K562 (cell line): ENCODE data around the gene FRYL. TPM values are rescaled to one million over a fixed set of nuclear protein-coding genes. Genes with fewer than 3 reads are reported as not detected.

Experiments
- BCL6 ChIP-seq: fragments of 250-450 bp; sonication (Bioruptor Pico); IDR thresholded peaks from 2 replicates; pipeline ENCODE4 v1.4.0; 2020
- BHLHE40 ChIP-seq: IDR thresholded peaks from 2 replicates; pipeline ENCODE4 v1.6.1; 2011; ENCODE audit warnings: low read length, improper control_type of control experiment
- CBFA2T2 ChIP-seq: fragments of 450-650 bp; conservative IDR thresholded peaks from 2 replicates; pipeline ENCODE4 v1.6.1; 2017; ENCODE audit warnings: mild to moderate bottlenecking
- KLF16 ChIP-seq: IDR thresholded peaks from 2 replicates; pipeline ENCODE4 v1.6.1; 2016; ENCODE audit warnings: antibody characterized with exemption
- TBP ChIP-seq: optimal IDR thresholded peaks from 2 replicates; pipeline ENCODE3; 2011; ENCODE audit warnings: low read depth, low read length, improper control_type of control experiment
- polyA plus RNA-seq, 8 experiments: library from polyadenylated mRNA; depleted of rRNA in 4 of 8; stranded (reverse) in 5 of 8; unstranded in 3 of 8; fragments of >200 nt; fragmentation: Nextera tagmentation in 2 of 8; fragmentation: Illumina TruSeq in 1 of 8; extraction: Ambion mirVana in 2 of 8; extraction: Trizol in 1 of 8; gene quantifications; 2 replicates each; pipeline versions ENCODE4 v1.2.1 to v1.2.3, GENCODE V29; 2011 to 2014; ENCODE audit warnings: inconsistent platforms in 1 of 8, missing spikeins in 1 of 8
- total RNA-seq, 7 experiments: library from RNA; depleted of rRNA in 6 of 7; stranded (reverse); fragments of >200 nt in 6 of 7; fragmentation: Illumina TruSeq in 2 of 7; extraction: Trizol in 2 of 7; gene quantifications; 2 replicates each; pipeline versions ENCODE4 v1.2.1 to v1.2.3, GENCODE V29; 2011 to 2021; ENCODE audit warnings: low replicate concordance in 1 of 7
- TF ChIP-seq, protein P1 (sequence below): fragments of 200-800 bp; sonication (Bioruptor generic); IDR thresholded peaks from 2 replicates; pipeline ENCODE4 v1.6.1; 2017; ENCODE audit warnings: missing genetic modification characterization, missing compliant biosample characterization
- TF ChIP-seq, protein P2 (sequence below): sonication (generic); formaldehyde crosslinking; IDR thresholded peaks from 2 replicates; pipeline ENCODE4 v1.8.0; 2023; ENCODE audit warnings: mild to moderate bottlenecking, missing genetic modification reagents
- TF ChIP-seq, protein P3 (sequence below), 2 experiments: fragments of 150-350 bp in 1 of 2; IDR thresholded peaks; 2 replicates each; pipeline ENCODE4 v1.6.1; 2012 to 2016; ENCODE audit warnings: low read depth in 2 of 2, low read length in 2 of 2, mild to moderate bottlenecking in 1 of 2, moderate library complexity in 1 of 2
- TF ChIP-seq, protein P4 (sequence below): fragments of 450-650 bp; IDR thresholded peaks from 2 replicates; pipeline ENCODE4 v1.6.1; 2016; ENCODE audit warnings: low read depth
- TF ChIP-seq, protein P5 (sequence below), 2 experiments: fragments of 200-800 bp in 1 of 2; sonication (Bioruptor generic) in 1 of 2; sonication (generic) in 1 of 2; formaldehyde crosslinking in 1 of 2; IDR thresholded peaks in 1 of 2; conservative IDR thresholded peaks in 1 of 2; 2 replicates each; pipeline versions ENCODE4 v1.5.0 to v1.6.1; 2016 to 2020; ENCODE audit warnings: missing compliant biosample characterization in 1 of 2, missing genetic modification characterization in 1 of 2, missing genetic modification reagents in 1 of 2

The FRYL gene
- total and polyA plus RNA-seq, 9 of the 15 experiments (the other 6 are each of a cell fraction or from before 2014, with no cell fraction given): 7.2 to 34.9 (median 15.9) TPM

DNA sequence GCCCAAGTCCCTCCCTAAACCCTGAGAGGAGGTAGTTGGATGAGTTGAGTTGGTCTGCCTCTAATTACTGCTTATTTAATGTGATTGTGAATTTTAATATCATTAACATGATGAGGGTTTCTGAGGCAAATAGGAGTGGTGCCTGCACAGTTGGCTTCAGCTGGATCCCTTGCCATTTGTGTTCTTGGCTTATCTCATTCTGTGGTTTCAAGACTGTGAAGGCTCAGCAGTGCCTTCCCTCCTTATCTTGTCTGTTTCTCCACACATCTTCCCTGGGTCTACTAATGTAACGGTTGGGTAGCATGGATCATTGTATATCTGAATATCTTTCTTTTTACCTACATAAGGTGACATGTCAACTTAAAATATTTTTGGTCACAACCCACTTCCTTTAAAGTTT, 298.5 kb downstream of the FRYL start (continued):
- TF ChIP-seq TBP (no peak), CBFA2T2 (peak; percentile 71), BCL6 (CRISPR knock-in tag) (no peak), KLF16 (peak; percentile 20; the same call in 1 of the 2 replicates), BHLHE40 (peak; percentile 40; the same call in 1 of the 2 replicates)
- TF ChIP-seq, protein P1, sequence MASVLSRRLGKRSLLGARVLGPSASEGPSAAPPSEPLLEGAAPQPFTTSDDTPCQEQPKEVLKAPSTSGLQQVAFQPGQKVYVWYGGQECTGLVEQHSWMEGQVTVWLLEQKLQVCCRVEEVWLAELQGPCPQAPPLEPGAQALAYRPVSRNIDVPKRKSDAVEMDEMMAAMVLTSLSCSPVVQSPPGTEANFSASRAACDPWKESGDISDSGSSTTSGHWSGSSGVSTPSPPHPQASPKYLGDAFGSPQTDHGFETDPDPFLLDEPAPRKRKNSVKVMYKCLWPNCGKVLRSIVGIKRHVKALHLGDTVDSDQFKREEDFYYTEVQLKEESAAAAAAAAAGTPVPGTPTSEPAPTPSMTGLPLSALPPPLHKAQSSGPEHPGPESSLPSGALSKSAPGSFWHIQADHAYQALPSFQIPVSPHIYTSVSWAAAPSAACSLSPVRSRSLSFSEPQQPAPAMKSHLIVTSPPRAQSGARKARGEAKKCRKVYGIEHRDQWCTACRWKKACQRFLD (CRISPR knock-in tag): peak; percentile 71; the same call in 1 of the 2 replicates
- TF ChIP-seq, protein P2, sequence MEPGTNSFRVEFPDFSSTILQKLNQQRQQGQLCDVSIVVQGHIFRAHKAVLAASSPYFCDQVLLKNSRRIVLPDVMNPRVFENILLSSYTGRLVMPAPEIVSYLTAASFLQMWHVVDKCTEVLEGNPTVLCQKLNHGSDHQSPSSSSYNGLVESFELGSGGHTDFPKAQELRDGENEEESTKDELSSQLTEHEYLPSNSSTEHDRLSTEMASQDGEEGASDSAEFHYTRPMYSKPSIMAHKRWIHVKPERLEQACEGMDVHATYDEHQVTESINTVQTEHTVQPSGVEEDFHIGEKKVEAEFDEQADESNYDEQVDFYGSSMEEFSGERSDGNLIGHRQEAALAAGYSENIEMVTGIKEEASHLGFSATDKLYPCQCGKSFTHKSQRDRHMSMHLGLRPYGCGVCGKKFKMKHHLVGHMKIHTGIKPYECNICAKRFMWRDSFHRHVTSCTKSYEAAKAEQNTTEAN (CRISPR knock-in tag): no peak
- TF ChIP-seq, protein P3, sequence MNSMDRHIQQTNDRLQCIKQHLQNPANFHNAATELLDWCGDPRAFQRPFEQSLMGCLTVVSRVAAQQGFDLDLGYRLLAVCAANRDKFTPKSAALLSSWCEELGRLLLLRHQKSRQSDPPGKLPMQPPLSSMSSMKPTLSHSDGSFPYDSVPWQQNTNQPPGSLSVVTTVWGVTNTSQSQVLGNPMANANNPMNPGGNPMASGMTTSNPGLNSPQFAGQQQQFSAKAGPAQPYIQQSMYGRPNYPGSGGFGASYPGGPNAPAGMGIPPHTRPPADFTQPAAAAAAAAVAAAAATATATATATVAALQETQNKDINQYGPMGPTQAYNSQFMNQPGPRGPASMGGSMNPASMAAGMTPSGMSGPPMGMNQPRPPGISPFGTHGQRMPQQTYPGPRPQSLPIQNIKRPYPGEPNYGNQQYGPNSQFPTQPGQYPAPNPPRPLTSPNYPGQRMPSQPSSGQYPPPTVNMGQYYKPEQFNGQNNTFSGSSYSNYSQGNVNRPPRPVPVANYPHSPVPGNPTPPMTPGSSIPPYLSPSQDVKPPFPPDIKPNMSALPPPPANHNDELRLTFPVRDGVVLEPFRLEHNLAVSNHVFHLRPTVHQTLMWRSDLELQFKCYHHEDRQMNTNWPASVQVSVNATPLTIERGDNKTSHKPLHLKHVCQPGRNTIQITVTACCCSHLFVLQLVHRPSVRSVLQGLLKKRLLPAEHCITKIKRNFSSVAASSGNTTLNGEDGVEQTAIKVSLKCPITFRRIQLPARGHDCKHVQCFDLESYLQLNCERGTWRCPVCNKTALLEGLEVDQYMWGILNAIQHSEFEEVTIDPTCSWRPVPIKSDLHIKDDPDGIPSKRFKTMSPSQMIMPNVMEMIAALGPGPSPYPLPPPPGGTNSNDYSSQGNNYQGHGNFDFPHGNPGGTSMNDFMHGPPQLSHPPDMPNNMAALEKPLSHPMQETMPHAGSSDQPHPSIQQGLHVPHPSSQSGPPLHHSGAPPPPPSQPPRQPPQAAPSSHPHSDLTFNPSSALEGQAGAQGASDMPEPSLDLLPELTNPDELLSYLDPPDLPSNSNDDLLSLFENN (IDR thresholded peaks at IDR 0.05; ENCODE audit: low read depth in 2 of 2, low read length in 2 of 2): 0 out of 4 replicates have a peak, but pooled peaks of 1 of the 2 experiments have one; percentile 21
- TF ChIP-seq, protein P4, sequence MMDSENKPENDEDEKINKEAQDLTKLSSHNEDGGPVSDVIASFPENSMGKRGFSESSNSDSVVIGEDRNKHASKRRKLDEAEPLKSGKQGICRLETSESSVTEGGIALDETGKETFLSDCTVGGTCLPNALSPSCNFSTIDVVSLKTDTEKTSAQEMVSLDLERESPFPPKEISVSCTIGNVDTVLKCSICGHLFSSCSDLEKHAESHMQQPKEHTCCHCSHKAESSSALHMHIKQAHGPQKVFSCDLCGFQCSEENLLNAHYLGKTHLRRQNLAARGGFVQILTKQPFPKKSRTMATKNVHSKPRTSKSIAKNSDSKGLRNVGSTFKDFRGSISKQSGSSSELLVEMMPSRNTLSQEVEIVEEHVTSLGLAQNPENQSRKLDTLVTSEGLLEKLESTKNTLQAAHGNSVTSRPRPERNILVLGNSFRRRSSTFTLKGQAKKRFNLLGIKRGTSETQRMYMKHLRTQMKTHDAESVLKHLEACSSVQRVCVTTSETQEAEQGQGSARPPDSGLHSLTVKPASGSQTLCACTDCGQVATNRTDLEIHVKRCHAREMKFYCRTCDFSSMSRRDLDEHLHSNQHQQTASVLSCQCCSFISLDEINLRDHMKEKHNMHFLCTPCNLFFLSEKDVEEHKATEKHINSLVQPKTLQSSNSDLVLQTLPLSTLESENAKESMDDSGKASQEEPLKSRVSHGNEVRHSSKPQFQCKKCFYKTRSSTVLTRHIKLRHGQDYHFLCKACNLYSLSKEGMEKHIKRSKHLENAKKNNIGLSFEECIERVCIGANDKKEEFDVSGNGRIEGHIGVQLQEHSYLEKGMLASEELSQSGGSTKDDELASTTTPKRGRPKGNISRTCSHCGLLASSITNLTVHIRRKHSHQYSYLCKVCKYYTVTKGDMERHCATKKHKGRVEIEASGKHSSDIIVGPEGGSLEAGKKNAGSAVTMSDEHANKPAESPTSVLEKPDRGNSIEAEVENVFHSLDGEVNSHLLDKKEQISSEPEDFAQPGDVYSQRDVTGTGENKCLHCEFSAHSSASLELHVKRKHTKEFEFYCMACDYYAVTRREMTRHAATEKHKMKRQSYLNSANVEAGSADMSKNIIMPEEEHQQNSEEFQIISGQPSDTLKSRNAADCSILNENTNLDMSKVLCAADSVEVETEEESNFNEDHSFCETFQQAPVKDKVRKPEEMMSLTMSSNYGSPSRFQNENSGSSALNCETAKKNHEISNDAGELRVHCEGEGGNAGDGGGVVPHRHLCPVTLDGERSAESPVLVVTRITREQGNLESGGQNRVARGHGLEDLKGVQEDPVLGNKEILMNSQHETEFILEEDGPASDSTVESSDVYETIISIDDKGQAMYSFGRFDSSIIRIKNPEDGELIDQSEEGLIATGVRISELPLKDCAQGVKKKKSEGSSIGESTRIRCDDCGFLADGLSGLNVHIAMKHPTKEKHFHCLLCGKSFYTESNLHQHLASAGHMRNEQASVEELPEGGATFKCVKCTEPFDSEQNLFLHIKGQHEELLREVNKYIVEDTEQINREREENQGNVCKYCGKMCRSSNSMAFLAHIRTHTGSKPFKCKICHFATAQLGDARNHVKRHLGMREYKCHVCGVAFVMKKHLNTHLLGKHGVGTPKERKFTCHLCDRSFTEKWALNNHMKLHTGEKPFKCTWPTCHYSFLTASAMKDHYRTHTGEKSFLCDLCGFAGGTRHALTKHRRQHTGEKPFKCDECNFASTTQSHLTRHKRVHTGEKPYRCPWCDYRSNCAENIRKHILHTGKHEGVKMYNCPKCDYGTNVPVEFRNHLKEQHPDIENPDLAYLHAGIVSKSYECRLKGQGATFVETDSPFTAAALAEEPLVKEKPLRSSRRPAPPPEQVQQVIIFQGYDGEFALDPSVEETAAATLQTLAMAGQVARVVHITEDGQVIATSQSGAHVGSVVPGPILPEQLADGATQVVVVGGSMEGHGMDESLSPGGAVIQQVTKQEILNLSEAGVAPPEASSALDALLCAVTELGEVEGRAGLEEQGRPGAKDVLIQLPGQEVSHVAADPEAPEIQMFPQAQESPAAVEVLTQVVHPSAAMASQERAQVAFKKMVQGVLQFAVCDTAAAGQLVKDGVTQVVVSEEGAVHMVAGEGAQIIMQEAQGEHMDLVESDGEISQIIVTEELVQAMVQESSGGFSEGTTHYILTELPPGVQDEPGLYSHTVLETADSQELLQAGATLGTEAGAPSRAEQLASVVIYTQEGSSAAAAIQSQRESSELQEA: no peak
- TF ChIP-seq, protein P5, sequence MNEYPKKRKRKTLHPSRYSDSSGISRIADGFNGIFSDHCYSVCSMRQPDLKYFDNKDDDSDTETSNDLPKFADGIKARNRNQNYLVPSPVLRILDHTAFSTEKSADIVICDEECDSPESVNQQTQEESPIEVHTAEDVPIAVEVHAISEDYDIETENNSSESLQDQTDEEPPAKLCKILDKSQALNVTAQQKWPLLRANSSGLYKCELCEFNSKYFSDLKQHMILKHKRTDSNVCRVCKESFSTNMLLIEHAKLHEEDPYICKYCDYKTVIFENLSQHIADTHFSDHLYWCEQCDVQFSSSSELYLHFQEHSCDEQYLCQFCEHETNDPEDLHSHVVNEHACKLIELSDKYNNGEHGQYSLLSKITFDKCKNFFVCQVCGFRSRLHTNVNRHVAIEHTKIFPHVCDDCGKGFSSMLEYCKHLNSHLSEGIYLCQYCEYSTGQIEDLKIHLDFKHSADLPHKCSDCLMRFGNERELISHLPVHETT (CRISPR knock-in tag; conservative IDR thresholded peaks at IDR 0.05 in 1 of 2, IDR thresholded peaks at IDR 0.05 in 1 of 2): peak in 1 of 2 experiments; percentile 37; a peak in 1 of 4 replicates
